ENCODE data around the gene RPP25. TPM values are rescaled to one million over a fixed set of nuclear protein-coding genes. Genes with fewer than 3 reads are reported as not detected.

RPP25 gene, protein sequence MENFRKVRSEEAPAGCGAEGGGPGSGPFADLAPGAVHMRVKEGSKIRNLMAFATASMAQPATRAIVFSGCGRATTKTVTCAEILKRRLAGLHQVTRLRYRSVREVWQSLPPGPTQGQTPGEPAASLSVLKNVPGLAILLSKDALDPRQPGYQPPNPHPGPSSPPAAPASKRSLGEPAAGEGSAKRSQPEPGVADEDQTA
- total RNA-seq: 20.0 and 45.1 TPM in 2 replicates

- peak in 1 of 2 donors; percentile 82 for DNase-seq (ENCODE audit: low read depth in 2 of 2)
Observed at GRCh38 chr15:74956648-74957475, at the start of gene RPP25. RPP25 (minus strand) TSS chr15:74956772; CDS start chr15:74956583, 189 bp downstream.

DNA sequence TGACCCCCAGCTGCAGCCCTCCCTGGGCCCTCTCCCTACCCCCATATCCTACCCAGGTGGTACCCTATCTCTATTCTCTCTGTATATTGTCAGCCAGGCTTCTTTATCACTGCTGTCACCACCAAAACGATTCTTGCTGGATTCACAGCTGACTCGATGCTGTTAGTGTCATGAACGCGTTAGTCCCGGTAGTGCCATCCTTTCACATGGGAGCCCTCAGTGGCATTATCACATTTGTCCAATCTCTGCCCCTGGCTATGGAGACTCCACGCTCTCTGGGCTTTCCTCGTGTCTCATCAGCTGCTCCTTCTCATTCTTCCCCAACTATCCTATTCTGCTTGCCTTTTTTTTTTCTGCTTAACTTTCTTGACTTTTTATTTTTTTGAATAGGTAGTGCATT lies 45.8 kb upstream of the RPP25 start:
- DNase-seq (ENCODE audit: low read depth in 2 of 2): no peak

- no peak for DNase-seq (ENCODE audit: low read depth in 2 of 2)
Observed at GRCh38 chr15:75001310-75001709, 44.7 kb upstream of the RPP25 start.

- no peak for DNase-seq (ENCODE audit: low read depth in 2 of 2)
Observed at GRCh38 chr15:74997543-74997942, 41.0 kb upstream of the RPP25 start.

DNA sequence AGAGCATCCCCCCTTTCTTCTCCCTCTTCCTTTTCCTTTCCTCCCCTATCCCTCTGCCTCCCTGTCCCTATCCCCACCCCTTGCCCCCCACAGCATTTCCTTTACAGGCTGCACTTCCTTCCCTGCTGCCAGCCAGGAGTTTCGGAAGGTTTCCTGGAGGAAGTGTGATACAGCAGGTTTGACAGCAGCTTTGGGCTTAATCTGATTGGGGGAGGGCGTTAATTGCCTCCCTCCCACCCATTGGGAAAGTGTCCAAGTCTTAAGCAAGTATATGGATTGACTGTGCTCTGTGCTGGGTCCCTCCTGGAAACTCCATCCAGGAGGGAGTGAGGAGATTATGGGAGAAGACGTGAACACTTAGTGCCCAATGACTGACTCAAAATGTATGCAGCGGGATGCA lies 40.6 kb upstream of the RPP25 start:
- DNase-seq (ENCODE audit: low read depth in 2 of 2): peak; percentile 20 to 21

- no peak for DNase-seq (ENCODE audit: low read depth in 2 of 2)
Observed at GRCh38 chr15:74995779-74996765, 39.5 kb upstream of the RPP25 start.

- peak; percentile 85 to 94 for DNase-seq (ENCODE audit: low read depth in 2 of 2)
Observed at GRCh38 chr15:74995182-74995778, 38.7 kb upstream of the RPP25 start, which contains the start of gene SCAMP5. SCAMP5 (plus strand) TSS chr15:74995563; CDS start chr15:75011840, 16,277 bp downstream.

- no peak for DNase-seq (ENCODE audit: low read depth in 2 of 2)
Observed at GRCh38 chr15:74994685-74995084, 38.1 kb upstream of the RPP25 start.

GRCh38 chr15:74994236-74994635 lies 37.7 kb upstream of the RPP25 start:
- no peak for DNase-seq (ENCODE audit: low read depth in 2 of 2)

GRCh38 chr15:74992619-74993018 lies 36.0 kb upstream of the RPP25 start:
- no peak for DNase-seq (ENCODE audit: low read depth in 2 of 2)

DNA sequence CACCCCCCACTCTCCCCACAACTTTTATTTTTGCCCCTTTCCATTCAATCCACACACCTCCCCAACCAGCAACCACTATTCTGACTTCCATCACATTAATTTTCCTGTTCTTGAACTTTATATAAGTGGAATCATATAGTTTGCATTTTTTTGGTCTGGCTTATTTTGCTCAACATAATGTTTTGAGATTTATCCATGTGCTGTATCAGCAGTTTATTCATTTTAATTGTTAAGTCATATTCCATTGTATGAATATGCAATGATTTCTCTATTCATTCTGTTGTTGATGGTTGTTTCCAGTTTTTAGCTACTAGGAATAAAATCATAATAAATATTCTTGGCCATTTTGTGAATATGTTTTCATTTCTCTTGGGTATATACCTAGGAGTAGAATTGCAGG lies 33.0 kb upstream of the RPP25 start:
- DNase-seq (ENCODE audit: low read depth in 2 of 2): no peak

GRCh38 chr15:74988007-74988800 lies 31.6 kb upstream of the RPP25 start:
- DNase-seq (ENCODE audit: low read depth in 2 of 2): peak; percentile 69 to 82

- peak in 1 of 2 donors; percentile 17 for DNase-seq (ENCODE audit: low read depth in 2 of 2)
Observed at GRCh38 chr15:74983725-74984231, 27.2 kb upstream of the RPP25 start.

GRCh38 chr15:74982183-74982582 lies 25.6 kb upstream of the RPP25 start:
- DNase-seq (ENCODE audit: low read depth in 2 of 2): no peak

DNA sequence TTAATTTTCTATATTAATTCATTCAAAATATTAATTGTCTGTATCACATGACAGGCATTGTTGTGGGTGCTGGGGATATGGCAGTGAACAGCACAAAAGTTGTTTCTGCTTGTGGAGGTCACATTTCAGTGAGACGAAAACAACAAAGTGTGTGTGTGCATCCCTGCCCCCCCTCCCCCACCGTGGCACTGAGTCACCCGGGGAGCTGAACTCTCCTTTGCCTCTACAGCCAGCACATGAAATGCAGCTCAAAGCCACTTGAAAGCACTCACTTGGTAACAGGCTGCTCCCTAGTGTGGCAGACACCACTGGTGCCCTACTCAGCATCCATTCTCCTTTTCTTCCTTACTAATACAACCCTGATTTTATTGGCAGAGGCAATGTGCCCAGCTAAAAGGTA lies 21.9 kb upstream of the RPP25 start:
- no peak for DNase-seq (ENCODE audit: low read depth in 2 of 2)

DNA sequence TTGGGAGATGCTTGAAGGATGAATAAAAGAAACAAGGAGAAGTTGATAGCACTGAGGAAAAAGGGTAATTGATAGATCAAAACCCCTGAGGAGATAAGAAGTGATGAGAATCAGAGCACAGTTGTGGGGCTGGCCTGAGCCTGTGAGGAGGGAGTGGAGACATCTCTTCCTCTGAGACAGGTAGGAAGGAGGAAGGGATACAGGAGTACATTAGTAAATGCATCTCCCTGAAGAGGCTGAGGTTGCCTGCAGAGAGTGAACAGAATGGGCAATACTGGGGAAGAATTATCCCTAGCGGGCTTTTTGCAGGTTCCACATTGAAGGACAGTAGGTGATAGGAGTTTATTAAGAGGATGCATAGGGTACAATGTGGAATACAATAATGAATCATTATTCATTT lies 21.5 kb upstream of the RPP25 start:
- no peak for DNase-seq (ENCODE audit: low read depth in 2 of 2)

GRCh38 chr15:74977599-74977998 lies 21.0 kb upstream of the RPP25 start:
- DNase-seq (ENCODE audit: low read depth in 2 of 2): no peak

GRCh38 chr15:74976159-74976558 lies 19.6 kb upstream of the RPP25 start:
- no peak for DNase-seq (ENCODE audit: low read depth in 2 of 2)

DNA sequence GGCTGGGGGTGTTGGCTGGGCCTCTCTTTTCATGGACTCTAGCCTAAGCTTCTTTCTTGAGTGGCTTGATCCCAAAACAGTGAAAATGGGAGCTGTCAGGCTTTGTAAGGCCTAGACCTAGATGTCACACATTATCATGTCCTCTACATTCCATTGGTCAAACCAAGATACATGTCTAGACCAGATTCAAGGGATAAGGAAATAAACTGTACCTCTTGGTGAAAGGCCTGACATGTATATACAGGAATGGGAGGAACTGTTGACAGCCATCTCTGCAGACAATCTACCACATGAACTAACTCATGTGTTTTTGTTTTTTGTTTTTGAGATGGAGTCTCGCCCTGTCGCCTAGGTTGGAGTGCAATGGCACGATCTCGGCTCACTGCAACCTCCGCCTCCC lies 11.1 kb upstream of the RPP25 start:
- no peak for DNase-seq (ENCODE audit: low read depth in 2 of 2)

DNA sequence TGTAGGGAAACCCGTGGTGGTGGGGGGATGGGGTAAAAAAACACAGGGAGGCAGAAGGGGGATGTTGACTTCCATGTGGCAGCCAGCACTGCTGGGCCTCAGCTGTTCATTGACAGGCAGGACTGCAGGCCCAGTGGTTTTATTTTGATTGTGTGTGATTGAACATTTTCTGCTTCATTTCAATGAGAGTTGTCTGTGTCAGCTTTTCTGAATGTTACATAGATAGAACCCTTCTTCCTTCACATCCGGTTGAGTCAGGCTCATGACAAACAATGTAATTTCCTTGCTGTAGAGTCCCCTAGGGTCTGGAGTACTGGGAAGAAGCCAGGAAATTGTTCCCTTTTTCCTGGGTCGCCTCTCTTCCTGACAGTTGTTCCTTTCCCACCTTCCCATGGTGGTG lies 8.2 kb upstream of the RPP25 start:
- DNase-seq (ENCODE audit: low read depth in 2 of 2): peak; percentile 91 to 93

All from dermis microvascular lymphatic vessel endothelial cell (primary cell).